GM13976 (cell line): ENCODE data around the gene NFASC.

Source experiments
- DNase-seq: peaks from one replicate; pipeline ENCODE4 v3.0.0; 2012; ENCODE audit warnings: low spot score
- in situ Hi-C: fragments of 300-500 bp; cut with MboI; formaldehyde crosslinking; loops from one replicate; pipeline ENCODE4 v1.12.0; 2022; ENCODE audit warnings: low sequenced_read_pairs, mixed read lengths, inconsistent platforms; ENCODE audit not compliant: unreplicated experiment
- TF ChIP-seq, protein P1 (sequence below): IDR thresholded peaks from 2 replicates; pipeline ENCODE4 v1.5.1; 2012; ENCODE audit warnings: borderline replicate concordance, mild to moderate bottlenecking; ENCODE audit not compliant: insufficient read depth; ENCODE audit errors: extremely low read depth, missing control alignments, control extremely low read depth

Gene NFASC

DNA sequence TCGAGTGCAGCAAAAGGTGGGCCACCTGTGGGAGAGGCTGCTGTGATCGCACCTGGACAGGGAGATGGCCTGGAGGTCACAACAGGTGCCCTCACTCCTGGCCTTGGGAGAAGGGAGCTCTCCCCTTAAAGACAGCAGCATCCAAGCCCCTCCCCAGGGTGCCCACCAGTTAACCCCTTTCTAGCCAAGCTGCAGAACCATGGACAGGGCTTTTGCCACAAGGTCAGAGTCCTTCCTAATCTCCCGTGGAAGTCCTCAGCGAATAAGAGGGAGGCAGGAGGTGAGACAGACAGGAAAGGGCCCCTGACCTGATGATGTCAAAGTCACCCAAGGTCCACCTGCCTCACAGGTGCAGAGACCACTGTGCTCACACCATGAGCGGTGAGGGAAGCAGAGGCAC is 174.1 kb downstream of the NFASC start:
- in situ Hi-C loops = no loop called here
- TF ChIP-seq, protein P1, sequence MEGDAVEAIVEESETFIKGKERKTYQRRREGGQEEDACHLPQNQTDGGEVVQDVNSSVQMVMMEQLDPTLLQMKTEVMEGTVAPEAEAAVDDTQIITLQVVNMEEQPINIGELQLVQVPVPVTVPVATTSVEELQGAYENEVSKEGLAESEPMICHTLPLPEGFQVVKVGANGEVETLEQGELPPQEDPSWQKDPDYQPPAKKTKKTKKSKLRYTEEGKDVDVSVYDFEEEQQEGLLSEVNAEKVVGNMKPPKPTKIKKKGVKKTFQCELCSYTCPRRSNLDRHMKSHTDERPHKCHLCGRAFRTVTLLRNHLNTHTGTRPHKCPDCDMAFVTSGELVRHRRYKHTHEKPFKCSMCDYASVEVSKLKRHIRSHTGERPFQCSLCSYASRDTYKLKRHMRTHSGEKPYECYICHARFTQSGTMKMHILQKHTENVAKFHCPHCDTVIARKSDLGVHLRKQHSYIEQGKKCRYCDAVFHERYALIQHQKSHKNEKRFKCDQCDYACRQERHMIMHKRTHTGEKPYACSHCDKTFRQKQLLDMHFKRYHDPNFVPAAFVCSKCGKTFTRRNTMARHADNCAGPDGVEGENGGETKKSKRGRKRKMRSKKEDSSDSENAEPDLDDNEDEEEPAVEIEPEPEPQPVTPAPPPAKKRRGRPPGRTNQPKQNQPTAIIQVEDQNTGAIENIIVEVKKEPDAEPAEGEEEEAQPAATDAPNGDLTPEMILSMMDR = no peak
- no peak for DNase-seq

DNA sequence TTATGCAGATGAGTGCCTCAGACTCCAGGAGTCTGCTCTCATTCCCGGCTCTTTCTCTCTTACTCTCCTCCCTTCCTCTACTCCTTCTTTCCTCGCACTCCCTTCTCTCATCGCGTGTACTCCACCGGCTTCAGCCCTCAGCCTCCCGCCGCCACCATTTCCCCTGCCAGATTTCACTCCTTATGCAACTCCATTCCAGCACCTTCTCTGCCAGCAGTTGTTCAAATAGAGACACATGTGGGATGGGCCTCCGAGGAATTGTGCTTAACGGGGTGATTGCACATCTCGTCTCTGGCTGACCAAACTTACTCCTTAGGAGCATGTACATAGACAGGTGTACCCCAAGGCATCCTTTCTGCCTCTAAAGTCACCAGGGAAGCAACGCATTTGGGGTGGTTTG is 174.5 kb downstream of the NFASC start:
- in situ Hi-C loops = no loop called here
- TF ChIP-seq, protein P1 = no peak
- no peak for DNase-seq

DNA sequence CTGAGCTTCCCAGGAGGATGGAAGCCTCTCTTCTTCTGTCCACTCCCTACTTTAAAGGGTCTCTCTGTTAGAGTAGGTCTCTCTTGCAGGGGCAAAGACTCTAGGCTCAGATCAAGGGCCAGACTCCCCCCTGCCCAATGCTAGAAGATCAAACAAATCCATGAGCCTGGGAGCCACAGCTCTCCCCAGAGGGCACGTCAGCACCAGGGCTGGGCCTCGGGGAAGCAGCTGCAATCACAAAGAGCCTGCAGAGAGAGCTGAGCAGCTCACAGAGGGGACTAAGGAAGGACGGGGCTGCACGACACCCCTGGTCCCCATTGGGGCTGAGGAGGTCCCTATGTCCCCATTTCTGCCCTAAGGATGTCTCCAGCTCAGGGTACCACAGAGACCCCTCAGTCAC is 176.2 kb downstream of the NFASC start:
- TF ChIP-seq, protein P1 = no peak
- no peak for DNase-seq
- in situ Hi-C loops = no loop called here

DNA sequence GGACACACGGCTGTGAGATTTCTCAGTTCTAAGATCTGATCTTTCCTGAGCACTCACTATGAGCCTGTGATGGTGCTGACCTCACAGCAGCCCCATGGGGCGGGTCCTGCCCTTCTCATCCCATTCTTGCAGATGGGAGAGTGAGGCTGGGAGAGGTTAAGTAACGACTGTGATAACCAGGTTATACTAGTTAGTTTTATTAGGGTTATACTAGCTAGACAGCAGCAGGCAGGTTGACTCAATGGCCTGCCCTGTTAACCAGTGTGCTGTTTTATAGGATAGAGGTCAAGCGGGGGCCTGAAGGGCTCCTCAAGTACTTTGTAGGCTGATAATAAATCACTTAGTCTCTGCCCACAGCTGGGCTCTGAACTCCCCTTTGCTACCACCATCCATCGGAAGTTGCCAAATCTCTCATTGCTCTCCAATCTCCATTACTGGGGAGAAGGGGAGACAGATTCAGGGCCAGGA is 177.1 kb downstream of the NFASC start:
- DNase-seq = no peak
- TF ChIP-seq, protein P1 = no peak
- in situ Hi-C loops = no loop called here

DNA sequence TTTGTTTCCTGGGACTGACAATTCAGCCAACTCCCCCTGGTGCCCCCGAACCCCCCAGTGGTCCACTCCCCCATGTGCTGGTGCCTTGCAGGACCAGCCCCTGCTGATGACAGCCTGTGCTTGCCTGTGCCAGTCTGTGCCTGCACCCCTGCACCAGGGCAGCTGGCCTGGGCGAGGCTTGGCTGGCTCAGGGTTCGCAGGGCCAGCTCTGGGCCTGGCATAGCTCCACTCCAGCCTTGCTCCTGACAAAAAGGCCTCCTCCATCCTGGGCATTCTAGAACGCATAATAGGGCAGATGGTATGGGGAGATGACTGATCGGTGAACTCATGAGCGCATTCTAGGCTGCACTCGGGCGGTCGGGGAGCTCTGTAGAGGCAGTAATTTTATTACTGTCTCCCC is 177.7 kb downstream of the NFASC start:
- TF ChIP-seq, protein P1 = no peak
- DNase-seq = no peak
- in situ Hi-C loops = no loop called here

DNA sequence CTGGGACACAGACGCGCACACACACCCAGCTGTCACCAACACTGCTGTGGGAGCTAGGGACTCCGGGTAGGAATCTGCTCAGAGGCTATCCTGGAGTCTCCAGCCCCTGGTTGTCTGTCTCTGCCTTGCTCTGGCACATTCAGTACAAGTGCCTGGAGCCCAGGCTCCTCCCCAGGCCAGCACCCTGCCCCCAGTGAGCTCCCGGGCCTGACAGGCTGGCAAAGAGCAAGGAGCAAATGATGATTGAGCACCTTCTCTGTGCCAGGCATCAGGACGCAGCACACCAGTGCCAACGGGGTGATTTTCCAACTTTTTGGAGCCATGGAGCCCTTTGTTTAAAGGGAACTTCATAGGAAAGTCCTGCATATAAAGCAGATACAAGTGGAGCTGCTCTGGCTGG is 178.8 kb downstream of the NFASC start:
- in situ Hi-C loops = no loop called here
- no peak for DNase-seq
- TF ChIP-seq, protein P1 = no peak

DNA sequence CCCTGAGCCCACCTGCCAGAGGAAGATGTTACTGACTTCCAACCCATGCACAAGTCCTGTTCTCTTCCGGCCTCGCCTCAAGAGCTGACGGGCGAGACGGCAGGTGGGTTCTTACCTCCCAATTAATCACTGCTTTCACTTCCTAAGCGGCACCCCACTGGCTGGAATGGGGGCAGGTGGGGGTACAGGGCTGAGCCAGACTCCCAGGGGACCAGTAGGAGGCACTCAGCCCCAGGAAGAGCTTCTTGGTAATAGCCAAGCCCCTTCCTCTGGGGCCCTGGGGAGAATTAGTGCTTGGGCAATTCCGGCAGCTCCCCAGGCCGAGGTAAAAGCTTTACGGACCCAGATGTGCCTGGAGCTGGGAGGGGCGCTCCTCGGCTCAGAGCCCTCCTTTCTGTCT is 182.0 kb downstream of the NFASC start:
- TF ChIP-seq, protein P1 = no peak
- no peak for DNase-seq
- in situ Hi-C loops = no loop called here
